Stimulated activated naive B cell treated with anti-CD40 and anti-IgM and Interleukin-4, amounts not matched to agents 10 μg/mL and 1 μg/mL and 100 μg/mL, for 72 hours (primary cell): ENCODE measurements around the gene CRELD1.

Source experiments
- ATAC-seq, 2 donors: fragments of 150-1000 bp; cut with Tn5 transposase; replicated peaks; 2 replicates each; pipeline ENCODE4 v1.10.0; 2021; ENCODE audit warnings: moderate library complexity in 1 of 2
- DNase-seq: peaks from one replicate; pipeline ENCODE4 v3.0.0; 2021
- H3K27ac Mint-ChIP-seq: one replicate; pipeline ENCODE4 v1.8.0; 2022; ENCODE audit warnings: mild to moderate bottlenecking, mixed read lengths
- H3K27me3 Mint-ChIP-seq, 2 donors: one replicate each; pipeline ENCODE4 v1.8.0; 2022; ENCODE audit warnings: mixed read lengths in 2 of 2
- H3K36me3 Mint-ChIP-seq, 2 donors: one replicate each; pipeline ENCODE4 v1.8.0; 2022; ENCODE audit warnings: mixed read lengths in 2 of 2, mild to moderate bottlenecking in 1 of 2
- H3K4me1 Mint-ChIP-seq, 2 donors: one replicate each; pipeline ENCODE4 v1.8.0; 2022; ENCODE audit warnings: mixed read lengths in 2 of 2, mild to moderate bottlenecking in 1 of 2
- H3K4me3 Mint-ChIP-seq, 2 donors: one replicate each; pipeline ENCODE4 v1.8.0; 2022; ENCODE audit warnings: mild to moderate bottlenecking in 2 of 2, mixed read lengths in 2 of 2, moderate library complexity in 1 of 2
- H3K9me3 Mint-ChIP-seq, 2 donors: one replicate each; pipeline ENCODE4 v1.8.0; 2022; ENCODE audit warnings: mixed read lengths in 2 of 2, mild to moderate bottlenecking in 1 of 2

CRELD1 gene

DNA sequence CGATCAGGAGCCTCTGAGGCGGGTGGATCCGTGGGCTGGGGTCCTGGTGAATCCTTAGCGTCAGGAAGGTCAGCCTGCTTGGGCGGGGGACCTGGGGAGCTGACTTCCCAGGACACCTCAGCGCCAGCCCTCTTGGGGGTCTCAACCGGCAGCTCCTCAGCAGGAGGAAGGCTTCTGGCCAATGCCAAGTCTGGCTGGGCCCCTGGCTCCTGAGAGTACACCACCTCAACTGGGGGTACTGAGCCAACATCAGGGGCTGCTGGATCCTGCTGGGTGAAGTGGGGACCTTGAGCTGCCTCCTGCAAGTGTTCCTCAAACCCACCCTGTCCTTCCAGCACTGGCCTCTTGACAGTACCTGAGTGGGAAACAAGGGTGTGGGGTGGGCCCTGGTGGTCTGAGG lies 15.5 kb downstream of the CRELD1 start:
- Mint-ChIP-seq H3K27me3 (no peaks in the 10 kb centered on the region), H3K27ac (no peak overlapping the region), H3K9me3 (no peaks in the 10 kb centered on the region), H3K4me1 (peaks cover 14 to 31% of the 10 kb centered on the region in 2 donors), H3K4me3 (no peak overlapping the region), H3K36me3 (peaks cover 6 to 30% of the 10 kb centered on the region in 2 donors)
- ATAC-seq (no peak), DNase-seq (no peak)

DNA sequence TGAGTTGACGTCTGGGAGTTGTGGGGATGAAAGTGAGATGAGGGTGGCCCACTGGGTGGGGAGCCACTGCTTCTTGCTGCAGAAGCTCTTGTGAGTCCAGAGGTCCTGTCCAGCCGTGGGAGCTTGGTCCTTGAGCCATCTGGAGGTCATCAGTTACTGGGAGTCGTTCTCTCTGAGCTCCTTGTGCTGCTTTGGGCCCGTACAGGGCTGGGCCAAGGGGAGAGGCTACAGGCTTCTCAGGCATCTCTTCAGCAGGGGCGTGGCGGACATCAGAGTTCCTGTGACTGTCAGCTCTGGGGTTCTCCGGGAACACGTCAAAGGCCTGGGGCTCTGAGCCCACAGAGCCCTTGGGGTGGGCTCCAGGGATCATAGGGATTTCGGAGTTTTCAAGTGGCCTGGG lies 16.0 kb downstream of the CRELD1 start:
- H3K4me3 Mint-ChIP-seq: no peak overlapping the region
- peaks cover 6 to 26% of the 10 kb centered on the region in 2 donors for H3K36me3 Mint-ChIP-seq
- H3K9me3 Mint-ChIP-seq: no peaks in the 10 kb centered on the region
- H3K4me1 Mint-ChIP-seq: peaks cover 14 to 31% of the 10 kb centered on the region in 2 donors
- no peak overlapping the region for H3K27ac Mint-ChIP-seq
- DNase-seq: no peak
- H3K27me3 Mint-ChIP-seq: no peaks in the 10 kb centered on the region
- no peak for ATAC-seq

DNA sequence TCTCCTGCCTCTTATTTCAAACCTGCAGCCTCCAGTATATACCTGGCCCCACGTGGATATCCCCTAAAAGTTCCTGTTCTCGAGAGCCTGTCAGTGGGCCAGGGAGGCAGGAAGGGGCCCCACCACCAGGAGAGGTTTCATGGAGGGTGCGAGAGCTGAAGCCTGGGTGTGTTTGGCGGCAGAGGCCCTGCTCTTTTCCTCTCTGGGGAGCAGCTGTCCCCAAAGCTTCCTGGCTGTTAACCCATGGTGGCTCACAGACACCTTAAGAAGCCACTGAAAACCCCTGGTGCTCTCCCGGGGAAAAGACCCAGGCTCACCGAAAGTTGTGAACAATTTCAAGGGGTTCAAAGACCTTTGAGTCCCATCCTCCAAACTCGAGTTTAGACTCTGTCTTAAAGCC lies 17.5 kb downstream of the CRELD1 start:
- Mint-ChIP-seq H3K9me3 (no peaks in the 10 kb centered on the region), H3K27ac (peak overlapping the region; percentile 26), H3K27me3 (no peaks in the 10 kb centered on the region), H3K4me1 (peaks cover 14 to 21% of the 10 kb centered on the region in 2 donors), H3K36me3 (peaks cover 4 to 17% of the 10 kb centered on the region in 2 donors), H3K4me3 (peak overlapping the region; percentile 91 to 92)
- DNase-seq: peak; percentile 29
- ATAC-seq: peak; percentile 41 to 53

DNA sequence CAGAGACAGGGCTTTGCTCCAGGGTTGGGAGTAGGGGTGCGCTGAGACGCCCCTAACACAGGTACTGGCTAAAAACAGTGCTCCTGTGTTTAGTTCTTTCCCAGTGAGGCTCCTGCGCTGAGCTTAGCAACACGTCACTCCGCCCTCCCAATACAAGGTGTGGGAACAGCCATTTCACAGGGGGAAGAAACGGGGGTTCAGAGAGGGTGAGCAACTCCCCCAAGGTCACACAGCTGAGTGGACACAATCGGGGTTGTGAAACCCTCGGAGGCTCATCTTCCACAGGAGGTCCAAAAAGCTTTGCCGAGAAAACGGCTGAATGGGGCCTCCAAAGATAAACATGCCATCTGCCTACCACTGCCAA lies 17.9 kb downstream of the CRELD1 start:
- Mint-ChIP-seq H3K4me3 (peak overlapping the region; percentile 91 to 92), H3K27me3 (no peaks in the 10 kb centered on the region), H3K27ac (peak overlapping the region; percentile 26), H3K9me3 (no peaks in the 10 kb centered on the region), H3K4me1 (peaks cover 14 to 17% of the 10 kb centered on the region in 2 donors), H3K36me3 (peaks cover 0 to 14% of the 10 kb centered on the region in 2 donors)
- peak; percentile 38 to 51 for ATAC-seq
- DNase-seq: no peak

DNA sequence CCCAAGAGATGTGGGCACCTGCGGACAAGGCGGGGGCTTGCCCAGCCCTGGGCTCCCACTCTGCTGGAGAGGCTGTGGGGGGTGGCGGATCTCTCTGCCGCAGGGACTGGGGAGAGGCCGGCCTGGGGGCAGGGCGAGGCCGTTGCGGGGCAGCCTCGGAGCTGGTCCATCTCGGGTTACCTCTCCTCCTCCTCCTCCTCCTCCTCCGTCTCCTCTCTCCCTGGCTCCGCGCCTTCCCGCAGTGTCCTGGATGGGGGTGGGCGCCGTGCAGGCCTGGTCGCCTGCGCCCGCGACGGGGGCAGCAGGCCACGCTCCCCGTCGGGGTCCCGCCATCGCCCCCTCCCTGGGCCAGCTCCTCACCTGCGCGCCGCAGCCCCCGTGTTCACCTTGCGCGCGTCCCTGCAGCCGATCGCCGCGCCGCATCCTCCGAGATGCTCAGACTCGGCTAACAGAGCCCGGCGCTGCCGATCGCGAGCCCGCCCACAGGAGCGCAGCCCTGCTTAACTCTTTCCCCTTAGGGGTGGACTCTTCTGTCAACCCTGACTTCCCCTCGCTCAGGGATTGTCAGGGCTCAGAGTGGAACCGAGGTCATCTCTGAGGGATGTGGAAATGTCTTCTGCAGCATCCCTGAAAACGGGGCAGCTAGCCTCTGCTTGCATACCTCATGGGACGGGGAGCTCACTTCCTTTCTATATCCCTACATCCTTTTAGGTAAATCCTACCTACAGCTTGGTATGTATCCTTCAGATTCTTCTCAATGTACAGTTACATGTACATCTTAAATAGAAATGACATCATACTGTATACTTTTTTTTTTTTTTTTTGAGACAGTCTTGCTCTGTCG lies 18.6 kb downstream of the CRELD1 start, which contains the start of gene PRRT3:
TSS of gene PRRT3 (minus strand) at position 447 of the 844 bp plus-strand sequence. CDS start 2,293 bp downstream, outside the sequence.
- ATAC-seq (peak; percentile 89 to 90), DNase-seq (peak; percentile 57)
- H3K9me3 Mint-ChIP-seq: no peaks in the 10 kb centered on the region
- H3K36me3 Mint-ChIP-seq: peaks cover 0 to 14% of the 10 kb centered on the region in 2 donors
- H3K4me3 Mint-ChIP-seq: peak within 1 kb of the TSS; percentile 91 to 92
- peak within 1 kb of the TSS; percentile 87 for H3K27ac Mint-ChIP-seq
- no peaks in the 10 kb centered on the region for H3K27me3 Mint-ChIP-seq
- peaks cover 14 to 17% of the 10 kb centered on the region in 2 donors for H3K4me1 Mint-ChIP-seq

DNA sequence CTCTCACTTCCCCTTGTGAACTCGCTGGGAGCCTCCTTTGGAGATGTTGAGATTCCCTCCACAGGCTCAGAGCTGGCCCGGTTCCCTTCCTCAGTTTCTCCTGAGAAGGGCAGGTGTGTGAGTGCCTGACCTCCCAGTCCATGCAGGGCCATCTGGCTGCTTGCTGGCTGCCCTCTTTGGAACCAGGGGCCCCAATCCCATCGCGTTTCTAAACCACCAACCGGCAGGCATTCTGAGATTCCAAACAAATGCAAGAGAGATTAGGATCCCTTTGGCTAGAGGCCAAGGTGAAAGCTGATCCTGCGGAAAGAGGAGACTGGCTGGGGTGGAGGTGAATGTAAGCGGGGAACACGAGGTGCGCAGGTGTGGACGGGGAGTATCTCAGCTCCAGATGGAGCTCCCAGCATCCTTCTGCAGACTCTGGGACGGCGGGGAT lies 21.5 kb downstream of the CRELD1 start:
- Mint-ChIP-seq H3K36me3 (peaks cover 0 to 11% of the 10 kb centered on the region in 2 donors), H3K4me3 (no peak overlapping the region), H3K4me1 (peaks cover 16 to 18% of the 10 kb centered on the region in 2 donors), H3K27ac (no peak overlapping the region), H3K9me3 (no peaks in the 10 kb centered on the region), H3K27me3 (no peaks in the 10 kb centered on the region)
- DNase-seq (no peak), ATAC-seq (no peak)

DNA sequence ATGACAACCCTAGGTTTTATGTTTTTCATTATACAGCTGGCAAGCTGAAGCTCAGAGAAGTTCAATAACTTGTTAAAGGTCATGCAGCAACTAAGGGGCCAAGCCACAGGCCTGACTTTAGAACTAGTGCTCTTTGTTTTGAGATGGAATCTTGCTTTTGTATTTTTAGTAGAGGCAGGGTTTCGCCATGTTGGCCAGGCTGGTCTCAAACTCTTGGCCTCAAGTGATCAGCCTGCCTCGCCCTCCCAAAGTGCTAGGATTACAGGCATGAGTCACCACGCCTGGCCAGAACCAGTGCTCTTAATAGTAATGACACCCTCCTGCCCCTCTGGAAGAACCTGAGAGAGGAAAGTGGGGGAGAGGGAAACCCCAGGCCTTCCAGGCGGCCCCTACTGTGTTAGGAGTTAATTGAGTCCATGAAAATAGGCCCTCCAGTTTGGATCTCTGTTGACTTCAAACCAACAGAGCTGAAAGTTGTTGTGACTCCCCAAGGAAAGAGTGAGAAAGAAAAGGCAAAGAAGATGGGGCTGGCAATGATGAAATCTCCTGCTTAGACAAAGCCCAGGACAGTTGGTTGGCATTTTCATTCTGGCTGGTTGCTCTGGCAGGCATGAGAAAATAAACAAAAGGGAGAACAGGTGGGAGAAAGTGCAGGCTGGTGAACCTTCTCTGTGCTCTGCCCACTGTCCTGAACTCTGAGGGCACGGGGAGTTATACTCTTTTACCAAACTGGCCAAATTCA lies 22.1 kb downstream of the CRELD1 start:
- H3K36me3 Mint-ChIP-seq: peaks cover 4 to 8% of the 10 kb centered on the region in 2 donors
- no peak overlapping the region for H3K4me3 Mint-ChIP-seq
- peaks cover 9 to 14% of the 10 kb centered on the region in 2 donors for H3K4me1 Mint-ChIP-seq
- no peaks in the 10 kb centered on the region for H3K9me3 Mint-ChIP-seq
- no peak overlapping the region for H3K27ac Mint-ChIP-seq
- no peaks in the 10 kb centered on the region for H3K27me3 Mint-ChIP-seq
- ATAC-seq (no peak), DNase-seq (no peak)

DNA sequence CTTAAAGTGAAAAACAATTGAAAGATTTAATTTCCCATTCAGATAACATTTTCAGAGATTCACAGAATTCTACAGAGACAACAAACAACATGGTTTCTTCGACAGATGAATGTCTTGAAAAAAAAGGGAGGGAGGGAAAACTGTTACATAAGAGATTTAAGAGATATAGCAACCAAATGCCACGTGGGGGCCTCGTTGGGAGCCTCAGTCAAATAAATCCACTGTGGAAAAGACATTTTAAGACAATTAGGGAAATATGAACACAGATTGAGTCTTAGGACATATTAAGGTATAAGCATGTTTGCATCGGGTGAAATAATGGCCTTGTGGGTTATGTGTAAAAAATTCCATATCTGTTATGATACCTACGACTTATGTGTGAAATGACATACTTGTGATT lies 23.6 kb downstream of the CRELD1 start:
- no peak for ATAC-seq
- H3K4me1 Mint-ChIP-seq: peaks cover 0 to 6% of the 10 kb centered on the region in 2 donors
- H3K9me3 Mint-ChIP-seq: no peaks in the 10 kb centered on the region
- peaks cover 9 to 23% of the 10 kb centered on the region in 2 donors for H3K36me3 Mint-ChIP-seq
- no peak overlapping the region for H3K27ac Mint-ChIP-seq
- H3K27me3 Mint-ChIP-seq: no peaks in the 10 kb centered on the region
- no peak overlapping the region for H3K4me3 Mint-ChIP-seq
- no peak for DNase-seq

DNA sequence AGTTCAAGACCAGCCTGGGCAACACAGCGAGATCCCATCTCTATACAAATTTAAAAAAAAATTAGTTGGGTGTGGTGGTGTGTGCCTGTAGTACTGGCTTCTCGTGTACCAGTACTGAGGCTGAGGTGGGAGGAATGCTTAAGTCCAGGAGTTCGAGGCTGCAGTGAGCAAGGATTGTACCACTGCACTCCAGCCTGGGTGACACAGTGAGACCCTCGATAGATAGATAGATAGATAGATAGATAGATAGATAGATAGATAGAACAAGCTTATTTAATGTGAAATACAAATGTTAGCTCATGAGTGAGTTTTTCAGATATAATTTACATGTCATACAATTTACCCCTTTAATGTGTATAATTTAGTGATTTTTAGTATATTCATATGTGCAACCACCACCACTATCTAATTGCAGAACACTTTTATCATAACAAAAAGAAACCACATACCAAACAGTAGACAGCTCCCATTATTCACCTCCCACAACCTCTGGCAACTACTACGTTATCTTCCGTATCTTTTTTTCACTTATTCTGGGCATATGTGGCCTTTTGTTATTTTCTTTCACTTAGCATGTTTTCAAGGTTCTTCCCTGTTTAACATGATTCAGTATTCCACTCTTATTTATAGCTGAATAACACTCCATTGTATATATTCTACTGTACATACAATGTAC lies 31.7 kb downstream of the CRELD1 start:
- ATAC-seq (no peak), DNase-seq (no peak)
- H3K36me3 Mint-ChIP-seq: peaks cover 35 to 67% of the 10 kb centered on the region in 2 donors
- H3K4me3 Mint-ChIP-seq: no peak overlapping the region
- no peaks in the 10 kb centered on the region for H3K4me1 Mint-ChIP-seq
- H3K9me3 Mint-ChIP-seq: no peaks in the 10 kb centered on the region
- H3K27me3 Mint-ChIP-seq: no peaks in the 10 kb centered on the region
- no peak overlapping the region for H3K27ac Mint-ChIP-seq

DNA sequence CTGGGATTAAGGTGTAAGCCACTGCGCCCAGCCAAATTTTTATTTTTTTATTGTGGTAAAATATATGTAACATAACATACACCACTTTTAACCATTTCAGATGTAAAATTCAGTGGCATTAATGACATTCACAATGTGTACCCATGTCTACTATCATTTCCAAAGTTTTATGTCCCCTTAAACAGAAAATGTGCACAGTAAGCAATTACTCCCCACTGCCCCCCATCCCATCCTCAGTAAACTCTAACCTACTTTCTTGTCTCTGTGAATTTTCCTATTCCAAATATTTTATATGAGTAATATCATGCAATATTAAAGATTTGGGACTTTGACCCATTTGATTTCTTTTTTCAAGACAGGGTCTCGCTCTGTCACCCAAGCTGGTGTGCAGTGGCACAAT lies 33.2 kb downstream of the CRELD1 start:
- Mint-ChIP-seq H3K27ac (no peak overlapping the region), H3K27me3 (no peaks in the 10 kb centered on the region), H3K9me3 (no peaks in the 10 kb centered on the region), H3K4me1 (no peaks in the 10 kb centered on the region), H3K4me3 (no peak overlapping the region), H3K36me3 (peaks cover 33 to 62% of the 10 kb centered on the region in 2 donors)
- ATAC-seq (no peak), DNase-seq (no peak)

DNA sequence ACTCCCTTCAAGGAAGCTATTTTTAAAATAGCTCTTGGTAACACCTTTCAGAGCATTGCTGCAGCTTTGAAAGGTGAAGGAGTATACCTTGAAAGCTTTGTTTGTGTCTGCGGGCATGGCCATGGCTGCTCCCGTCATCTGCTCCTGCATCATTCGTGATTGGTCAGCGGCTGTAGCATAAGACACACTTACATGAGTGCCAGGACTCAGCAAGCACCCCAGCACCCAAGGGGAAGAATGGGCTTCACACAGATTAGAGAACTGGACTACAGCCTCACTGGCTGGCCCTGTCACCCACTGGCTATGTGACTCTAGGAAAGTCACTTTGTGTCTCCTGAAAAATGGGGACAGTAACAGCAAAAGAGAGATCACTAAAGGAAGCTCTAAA lies 36.0 kb downstream of the CRELD1 start:
- H3K36me3 Mint-ChIP-seq: peaks cover 40 to 51% of the 10 kb centered on the region in 2 donors

DNA sequence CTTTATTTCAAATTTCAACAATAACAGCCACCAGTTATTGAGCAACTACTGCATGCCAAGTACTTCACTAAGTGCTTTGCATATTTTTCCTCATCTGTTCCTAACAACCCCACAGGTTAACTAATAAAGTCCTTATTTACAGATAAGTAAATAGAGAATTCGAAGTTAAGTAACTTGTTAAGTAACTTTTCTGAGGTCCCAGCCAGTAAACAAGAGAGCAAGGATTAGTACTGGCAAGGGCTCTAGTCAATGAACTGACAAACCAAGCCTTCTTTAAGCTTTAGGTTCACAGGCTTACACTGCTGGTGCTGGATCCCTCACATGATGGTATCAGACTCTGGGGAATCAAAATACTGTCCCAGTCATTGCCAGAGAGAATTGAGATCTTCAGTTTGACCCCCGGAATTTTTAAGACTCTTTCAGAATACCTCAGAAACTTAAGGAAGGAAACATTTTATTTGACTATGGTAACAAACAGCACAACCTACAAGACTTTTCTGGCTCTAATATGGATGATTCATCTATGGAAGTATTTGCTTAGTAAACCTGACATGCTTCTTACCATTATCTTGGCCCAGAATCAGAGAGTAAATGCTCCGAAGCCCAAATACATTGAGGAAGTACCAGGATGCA lies 36.5 kb downstream of the CRELD1 start:
- ATAC-seq: no peak
- no peaks in the 10 kb centered on the region for H3K9me3 Mint-ChIP-seq
- no peak for DNase-seq
- no peaks in the 10 kb centered on the region for H3K27me3 Mint-ChIP-seq
- H3K4me1 Mint-ChIP-seq: no peaks in the 10 kb centered on the region
- H3K27ac Mint-ChIP-seq: no peak overlapping the region
- H3K36me3 Mint-ChIP-seq: peaks cover 43 to 51% of the 10 kb centered on the region in 2 donors
- no peak overlapping the region for H3K4me3 Mint-ChIP-seq

More for the DNA sequence above, 36.0 kb downstream of the CRELD1 start:
- Mint-ChIP-seq H3K27me3 (no peaks in the 10 kb centered on the region), H3K4me1 (no peaks in the 10 kb centered on the region), H3K4me3 (no peak overlapping the region), H3K27ac (no peak overlapping the region), H3K9me3 (no peaks in the 10 kb centered on the region)
- DNase-seq (no peak), ATAC-seq (no peak)

DNA sequence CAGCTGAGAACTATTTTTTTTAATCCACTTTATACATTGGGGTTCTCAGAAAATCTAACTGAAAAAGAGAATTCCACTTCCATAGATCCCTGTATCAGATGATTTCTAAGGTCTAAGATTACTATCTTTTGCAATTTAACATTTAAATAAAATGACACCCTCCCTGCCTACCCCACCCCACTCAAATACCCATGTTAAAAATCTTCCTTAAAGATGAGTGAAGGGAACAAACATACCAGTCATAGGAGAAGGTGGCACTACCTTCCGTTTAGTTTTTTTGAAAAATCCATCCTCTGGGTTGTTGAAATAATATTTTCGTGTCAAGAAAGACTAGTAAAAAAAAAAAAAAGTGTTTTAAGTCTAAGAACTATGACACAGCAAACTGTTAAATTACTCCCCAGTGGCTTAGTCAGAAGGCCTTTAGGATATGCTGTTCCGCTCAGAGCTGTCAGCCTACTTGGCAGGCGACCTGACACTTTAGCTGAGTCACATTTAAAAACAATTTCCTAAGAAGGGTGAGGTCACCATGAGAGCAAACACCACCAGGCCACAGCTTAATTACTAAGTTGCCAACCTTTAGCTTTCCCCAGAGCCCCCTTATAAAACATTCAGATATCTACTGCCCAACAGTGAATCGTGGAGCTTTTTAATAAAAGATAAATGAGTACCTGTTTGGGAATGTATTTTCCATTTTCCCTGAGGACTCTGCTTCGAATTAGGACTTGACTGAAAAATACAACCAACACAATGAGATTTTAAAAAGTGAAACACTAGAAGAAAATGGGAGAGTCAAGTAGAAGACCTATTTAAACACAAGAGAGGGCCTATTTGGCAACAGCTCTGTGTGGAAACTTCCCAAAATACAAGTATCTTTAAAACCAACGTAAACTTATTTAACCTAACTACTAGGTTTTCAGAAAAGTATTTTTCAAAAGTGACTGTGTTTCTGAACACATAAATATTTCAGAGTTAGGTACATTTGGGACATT lies 43.4 kb downstream of the CRELD1 start:
- Mint-ChIP-seq H3K9me3 (no peaks in the 10 kb centered on the region), H3K4me3 (peak overlapping the region in 1 of 2 donors; percentile 67), H3K27me3 (no peaks in the 10 kb centered on the region), H3K36me3 (peaks cover 34% of the 10 kb centered on the region in 2 donors), H3K4me1 (peaks cover 14 to 43% of the 10 kb centered on the region in 2 donors), H3K27ac (peak overlapping the region; percentile 27)
- DNase-seq (peak; percentile 13), ATAC-seq (peak; percentile 91 to 98)
